Subcutaneous adipose tissue (tissue), 4 donors: ENCODE measurements around the gene ILK. TPM values are rescaled to one million over a fixed set of nuclear protein-coding genes. Genes with fewer than 3 reads are reported as not detected.

Source experiments
- total RNA-seq, 4 donors: library from RNA; depleted of rRNA; stranded (reverse); fragments of >200 nt; gene quantifications; one replicate each; pipeline ENCODE4 v1.1.0, GENCODE V29; 2016
- TF ChIP-seq, protein P1 (sequence below): fragments of 450-650 bp; IDR thresholded peaks from one replicate; pipeline ENCODE4 v1.5.1; 2016; ENCODE audit warnings: low read depth, mild to moderate bottlenecking, control low read depth, antibody characterized with exemption, moderate library complexity

ILK gene
- total RNA-seq, 4 donors from 2014 or later, result 105 to 157 (median 119) TPM

DNA sequence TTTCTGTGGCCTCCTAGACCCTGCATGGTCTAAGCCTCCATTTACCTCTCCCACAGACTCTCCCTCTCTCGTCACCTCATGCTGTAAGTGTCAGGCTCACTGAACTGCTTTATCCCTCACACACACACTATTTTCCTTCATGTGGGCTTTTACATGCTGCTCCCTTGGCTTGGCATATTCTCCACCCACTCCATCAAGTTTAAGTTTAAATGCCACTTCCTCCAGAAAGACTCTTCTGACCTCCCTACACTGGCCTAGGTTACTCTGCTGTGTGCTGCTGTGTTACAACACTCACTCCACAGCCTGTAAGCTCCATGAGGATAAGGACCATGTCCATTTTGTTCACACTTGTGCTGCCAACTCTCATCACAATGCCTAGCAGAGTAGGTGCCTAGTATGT, 49.5 kb downstream of the ILK start:
- TF ChIP-seq, protein P1, sequence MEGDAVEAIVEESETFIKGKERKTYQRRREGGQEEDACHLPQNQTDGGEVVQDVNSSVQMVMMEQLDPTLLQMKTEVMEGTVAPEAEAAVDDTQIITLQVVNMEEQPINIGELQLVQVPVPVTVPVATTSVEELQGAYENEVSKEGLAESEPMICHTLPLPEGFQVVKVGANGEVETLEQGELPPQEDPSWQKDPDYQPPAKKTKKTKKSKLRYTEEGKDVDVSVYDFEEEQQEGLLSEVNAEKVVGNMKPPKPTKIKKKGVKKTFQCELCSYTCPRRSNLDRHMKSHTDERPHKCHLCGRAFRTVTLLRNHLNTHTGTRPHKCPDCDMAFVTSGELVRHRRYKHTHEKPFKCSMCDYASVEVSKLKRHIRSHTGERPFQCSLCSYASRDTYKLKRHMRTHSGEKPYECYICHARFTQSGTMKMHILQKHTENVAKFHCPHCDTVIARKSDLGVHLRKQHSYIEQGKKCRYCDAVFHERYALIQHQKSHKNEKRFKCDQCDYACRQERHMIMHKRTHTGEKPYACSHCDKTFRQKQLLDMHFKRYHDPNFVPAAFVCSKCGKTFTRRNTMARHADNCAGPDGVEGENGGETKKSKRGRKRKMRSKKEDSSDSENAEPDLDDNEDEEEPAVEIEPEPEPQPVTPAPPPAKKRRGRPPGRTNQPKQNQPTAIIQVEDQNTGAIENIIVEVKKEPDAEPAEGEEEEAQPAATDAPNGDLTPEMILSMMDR, result no peak

DNA sequence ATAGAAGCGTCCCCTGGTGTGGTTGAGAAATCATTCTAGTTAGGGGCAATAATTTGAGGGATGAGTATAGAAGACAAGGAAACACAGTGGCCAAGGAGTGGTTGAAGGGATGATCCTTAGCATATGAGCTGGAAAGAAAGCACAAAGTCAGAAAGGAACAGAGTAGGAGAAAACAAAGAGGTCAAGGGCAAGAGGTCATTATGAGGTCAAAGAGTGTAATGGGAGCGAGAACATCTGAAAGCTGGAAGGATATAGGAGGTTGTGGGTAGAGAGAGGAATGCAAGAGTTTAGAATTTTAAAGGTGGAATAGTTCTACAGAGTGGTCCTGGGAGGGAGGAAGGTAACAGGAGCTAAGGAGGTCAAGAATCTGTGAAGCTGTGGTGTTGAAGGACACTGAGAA, 50.1 kb downstream of the ILK start:
- TF ChIP-seq, protein P1, result no peak

DNA sequence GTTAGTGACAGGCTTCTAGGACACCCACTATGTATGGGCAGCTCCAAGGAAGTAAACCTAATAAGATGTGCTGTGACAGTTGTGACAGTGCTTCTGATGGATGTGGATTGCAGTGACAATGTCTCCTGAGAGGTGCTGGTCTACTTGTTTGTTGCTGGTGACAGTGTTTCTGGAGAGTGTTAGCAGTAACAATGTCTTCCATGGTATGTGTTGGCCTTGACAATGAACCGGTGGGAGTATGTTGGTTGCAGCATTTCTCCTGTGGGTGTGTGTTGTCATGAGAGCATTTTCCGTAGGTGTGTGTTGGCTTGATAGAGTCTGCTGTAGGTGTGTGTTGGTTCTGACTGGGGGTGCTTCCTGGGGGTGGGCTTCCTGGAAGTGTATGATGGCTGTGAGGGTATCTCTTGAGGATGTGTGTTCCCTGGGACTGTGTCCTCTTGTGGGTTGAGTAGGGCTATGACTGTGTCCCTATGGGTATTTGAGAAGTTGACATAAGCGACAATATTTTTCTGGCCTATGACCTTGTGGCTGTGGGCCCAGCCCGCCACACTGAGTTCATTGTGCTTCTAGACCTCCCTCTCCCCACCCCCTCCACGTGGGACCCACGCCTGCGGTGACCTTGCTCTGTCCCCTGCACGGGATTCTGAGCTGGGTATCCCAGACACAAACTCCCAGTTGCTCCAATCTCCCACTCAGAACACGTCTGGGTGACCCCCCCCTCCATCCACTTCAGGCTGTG, 50.9 kb downstream of the ILK start:
- TF ChIP-seq, protein P1, result no peak

DNA sequence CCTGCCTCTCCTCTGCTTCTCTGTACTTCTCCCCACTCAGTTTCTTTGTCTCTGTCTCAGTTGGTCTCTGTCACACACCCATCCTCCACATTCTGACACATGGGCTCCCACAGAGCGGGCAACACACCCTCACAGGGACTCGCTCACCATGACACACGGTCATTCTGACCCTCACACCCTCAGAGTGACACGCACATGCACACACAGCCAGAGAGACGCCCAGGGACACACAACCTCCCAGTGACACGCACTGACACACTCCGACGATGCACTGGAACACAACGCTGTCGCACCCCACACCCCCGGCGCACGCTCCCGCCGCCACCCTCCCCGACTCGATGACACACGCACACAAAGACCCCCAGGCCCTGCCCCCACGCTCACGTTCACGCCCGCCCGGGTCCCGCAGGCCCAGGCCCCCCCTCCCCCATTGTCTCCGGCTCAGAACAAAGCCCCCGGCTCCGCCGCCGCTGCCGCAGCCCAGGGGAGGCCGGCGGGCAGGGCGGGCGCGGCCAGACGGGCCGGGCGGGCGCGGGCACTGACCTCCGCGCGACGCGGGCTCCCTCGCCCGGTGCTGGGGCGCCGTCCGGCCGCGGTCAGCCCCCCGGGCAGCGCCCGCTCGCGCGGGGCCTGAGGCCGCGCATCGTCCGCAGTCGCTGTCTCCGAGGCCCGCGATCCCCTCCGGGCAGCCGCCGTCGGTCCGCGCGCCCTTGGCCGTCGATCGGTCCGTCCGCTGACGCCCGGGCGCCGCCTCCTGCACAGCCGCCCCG, 51.6 kb downstream of the ILK start:
- TF ChIP-seq, protein P1, result no peak

DNA sequence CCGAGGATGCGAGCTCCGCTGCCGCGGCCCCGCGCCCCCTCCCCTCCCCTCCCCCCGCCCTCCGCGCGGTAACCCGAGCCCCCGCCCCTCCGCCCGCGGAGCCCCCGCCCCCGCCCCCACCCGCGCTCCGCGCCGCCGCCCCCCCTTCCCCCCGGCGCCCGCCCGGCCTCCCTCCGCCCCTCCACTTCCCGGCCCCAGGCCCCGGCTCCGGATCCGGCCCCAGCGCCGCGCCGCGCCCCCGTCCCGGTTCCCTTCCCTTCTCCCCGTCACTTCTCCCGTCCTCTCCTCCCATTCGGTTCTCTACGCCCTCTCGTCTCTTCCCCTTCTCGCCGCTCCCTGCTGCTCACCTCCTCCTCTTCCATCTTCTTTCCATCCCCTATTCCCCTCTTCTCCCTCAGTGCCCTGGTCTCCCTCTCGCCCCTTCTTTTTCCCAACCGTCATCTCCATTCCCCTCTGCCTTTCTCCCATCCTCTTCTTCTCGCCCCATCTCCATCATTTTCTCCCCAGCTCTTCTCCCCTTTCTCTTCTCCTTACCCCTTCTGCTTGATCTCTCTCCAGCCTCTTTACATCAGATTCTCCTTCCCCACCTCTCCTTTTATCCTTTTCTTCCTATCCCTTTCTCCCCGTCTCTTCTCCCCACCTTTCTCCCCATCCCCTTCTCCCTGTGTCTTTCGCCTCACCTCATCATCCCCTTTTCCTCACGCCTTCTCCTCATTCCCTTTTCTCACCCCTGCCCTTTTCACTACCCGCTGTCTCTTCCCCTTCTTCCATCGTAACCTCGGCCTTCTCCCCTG, 52.4 kb downstream of the ILK start, which contains the start of gene DCHS1:
Gene DCHS1 (minus strand): TSS at position 20 of the 794 bp plus-strand sequence. CDS start 14,196 bp downstream, outside the sequence.
- TF ChIP-seq, protein P1, result no peak

DNA sequence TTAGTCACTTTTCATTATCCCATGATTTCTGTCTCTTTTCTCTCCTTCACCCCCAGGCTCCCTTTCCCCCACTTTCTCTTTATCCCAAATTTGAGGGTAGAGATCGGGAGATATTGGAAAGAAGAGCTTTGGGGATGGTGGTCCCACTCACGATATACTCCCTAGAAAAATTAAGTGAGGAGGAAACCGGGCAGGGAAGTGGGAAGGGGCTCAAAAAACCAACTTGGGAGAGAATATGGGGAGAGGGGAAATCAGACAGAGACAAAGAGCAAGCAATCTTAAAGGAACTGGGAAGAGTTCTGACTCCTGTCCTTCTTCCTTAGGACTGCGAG, 53.0 kb downstream of the ILK start:
- TF ChIP-seq, protein P1, result no peak

DNA sequence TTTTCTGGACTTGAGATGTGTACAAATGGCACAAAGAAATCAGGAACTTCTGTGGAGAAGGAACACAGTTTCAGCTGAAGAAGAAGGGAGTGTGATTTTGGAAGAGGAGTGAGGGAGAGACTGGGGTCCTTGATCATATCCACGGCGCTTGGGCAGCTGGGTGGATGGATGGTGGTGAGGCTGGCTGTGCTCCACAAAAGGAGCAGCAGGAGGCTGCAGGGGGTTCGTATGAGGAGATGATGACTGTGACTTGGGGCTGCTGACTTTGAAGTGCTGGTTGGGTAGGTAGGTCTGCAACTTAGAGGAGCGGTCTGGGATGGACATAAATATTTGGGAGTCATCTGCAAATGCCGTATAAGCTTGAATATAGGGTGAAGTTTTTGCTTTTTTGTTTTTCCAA, 53.4 kb downstream of the ILK start:
- TF ChIP-seq, protein P1, result no peak
